SK-N-SH (cell line): ENCODE data around the gene FMN1. TPM values are rescaled to one million over a fixed set of nuclear protein-coding genes. Genes with fewer than 3 reads are reported as not detected.

Experiments used
- CTCF ChIA-PET: fragments of 300-600, 350-600 bp; formaldehyde crosslinking; extraction: SDS; loops from one replicate; lab custom pipeline; 2021; lab: Yijun Ruan, JAX
- POLR2A ChIA-PET: fragments of 350-600 bp; sonication (Branson Sonifier 250); formaldehyde crosslinking; extraction: SDS; loops from one replicate; lab custom pipeline; 2020; ENCODE audit warnings: antibody characterized with exemption, inconsistent platforms; lab: Yijun Ruan, JAX
- DNase-seq: peaks from one replicate; pipeline ENCODE4 v3.0.0; 2012
- H2AFZ ChIP-seq: fragments of 200-600 bp; sonication (generic); 2 replicates; pipeline ENCODE4 v1.8.1; 2016; ENCODE audit warnings: antibody characterized with exemption, mild to moderate bottlenecking, low read depth
- H3F3A ChIP-seq: fragments of 200-600 bp; sonication (generic); replicated peaks from 2 replicates; pipeline ENCODE3; 2016; ENCODE audit warnings: antibody characterized with exemption, mild to moderate bottlenecking; ENCODE audit not compliant: insufficient read depth
- H3K27ac ChIP-seq, 2 experiments: fragments of 200-500 bp in 1 of 2; fragments of 200-600 bp in 1 of 2; sonication (Bioruptor generic) in 1 of 2; sonication (generic), shearing (Covaris generic) in 1 of 2; 2 replicates each; pipeline versions ENCODE4 v1.5.1 to v1.6.1; 2014 to 2016; ENCODE audit warnings: low read depth in 2 of 2, inconsistent platforms in 1 of 2, low read length in 1 of 2, mild to moderate bottlenecking in 1 of 2, mixed read lengths in 1 of 2
- H3K27me3 ChIP-seq: fragments of 200-600 bp; sonication (generic), shearing (Covaris generic); 2 replicates; pipeline ENCODE4 v1.6.1; 2016; ENCODE audit warnings: mixed run types; ENCODE audit not compliant: insufficient read depth
- H3K36me3 ChIP-seq, 2 experiments: fragments of 200-500 bp in 1 of 2; fragments of 200-600 bp in 1 of 2; sonication (Bioruptor generic) in 1 of 2; sonication (generic) in 1 of 2; replicated peaks in 1 of 2; 2 replicates each; pipeline versions ENCODE3 to v1.5.1; 2014 to 2016; ENCODE audit warnings: low read length in 1 of 2, mild to moderate bottlenecking in 1 of 2; ENCODE audit not compliant: insufficient read depth in 2 of 2, control insufficient read depth in 1 of 2
- H3K4me1 ChIP-seq, 2 experiments: fragments of 200-500 bp in 1 of 2; fragments of 200-600 bp in 1 of 2; sonication (Bioruptor generic) in 1 of 2; sonication (generic), shearing (Covaris generic) in 1 of 2; 2 replicates each; pipeline versions ENCODE4 v1.5.1 to v1.6.1; 2014 to 2016; ENCODE audit warnings: low read depth in 1 of 2, low read length in 1 of 2, mixed run types in 1 of 2; ENCODE audit not compliant: insufficient read depth in 2 of 2, control insufficient read depth in 1 of 2
- H3K4me2 ChIP-seq: fragments of 200-600 bp; sonication (generic), shearing (Covaris generic); 2 replicates; pipeline ENCODE4 v1.6.1; 2017; ENCODE audit warnings: mixed run types
- H3K4me3 ChIP-seq, 2 experiments: fragments of 200-500 bp in 1 of 2; fragments of 200-600 bp in 1 of 2; sonication (Bioruptor generic) in 1 of 2; sonication (generic), shearing (Covaris generic) in 1 of 2; 2 replicates each; pipeline versions ENCODE4 v1.5.1 to v1.8.1; 2014 to 2016; ENCODE audit warnings: low read depth in 2 of 2, inconsistent platforms in 1 of 2, low read length in 1 of 2, mild to moderate bottlenecking in 1 of 2, mixed read lengths in 1 of 2, moderate library complexity in 1 of 2
- H3K79me2 ChIP-seq: fragments of 200-600 bp; sonication (generic); 2 replicates; pipeline ENCODE4 v1.8.1; 2017; ENCODE audit warnings: mild to moderate bottlenecking; ENCODE audit not compliant: insufficient read depth
- H3K9ac ChIP-seq: fragments of 200-600 bp; sonication (generic); 2 replicates; pipeline ENCODE4 v1.6.1; 2017; ENCODE audit warnings: mixed run types
- H3K9me2 ChIP-seq: fragments of 200-600 bp; sonication (generic); 2 replicates; pipeline ENCODE4 v1.6.1; 2017; ENCODE audit warnings: mixed run types
- H3K9me3 ChIP-seq: fragments of 200-600 bp; sonication (generic); 2 replicates; pipeline ENCODE4 v1.6.1; 2017; ENCODE audit warnings: mixed run types, mild to moderate bottlenecking, moderate library complexity
- H4K20me1 ChIP-seq: fragments of 200-600 bp; sonication (generic); 2 replicates; pipeline ENCODE4 v1.6.1; 2017; ENCODE audit warnings: mild to moderate bottlenecking, mixed run types; ENCODE audit not compliant: insufficient read depth
- CHD2 ChIP-seq: fragments of 150-350 bp; IDR thresholded peaks from 2 replicates; pipeline ENCODE4 v1.6.1; 2018; ENCODE audit warnings: low read length; ENCODE audit not compliant: partially characterized antibody
- EP300 ChIP-seq, 2 experiments: IDR thresholded peaks; 2 replicates each; pipeline versions ENCODE4 v1.4.0 to v1.6.1; 2012; ENCODE audit warnings: borderline replicate concordance in 1 of 2, low read depth in 1 of 2, low read length in 1 of 2
- FOXJ3 ChIP-seq: sonication (generic); formaldehyde crosslinking; IDR thresholded peaks from 2 replicates; pipeline ENCODE4 v1.5.1; 2020; ENCODE audit warnings: mild to moderate bottlenecking, missing genetic modification reagents
- FOXM1 ChIP-seq: IDR thresholded peaks from 2 replicates; pipeline ENCODE4 v1.4.0; 2012; ENCODE audit warnings: low read depth, mild to moderate bottlenecking
- NRF1 ChIP-seq: IDR thresholded peaks from 2 replicates; pipeline ENCODE4 v1.6.1; 2012; ENCODE audit warnings: low read depth, mild to moderate bottlenecking, low read length
- RAD21 ChIP-seq: IDR thresholded peaks from 2 replicates; pipeline ENCODE4 v1.6.1; 2012; ENCODE audit warnings: mild to moderate bottlenecking, low read length
- RFX5 ChIP-seq: IDR thresholded peaks from 2 replicates; pipeline ENCODE4 v1.6.1; 2012; ENCODE audit warnings: mild to moderate bottlenecking, improper control_type of control experiment, low read length
- RXRA ChIP-seq: IDR thresholded peaks from 2 replicates; pipeline ENCODE4 v1.4.0; 2012; ENCODE audit warnings: low read depth, mild to moderate bottlenecking, borderline replicate concordance
- TCF12 ChIP-seq: IDR thresholded peaks from 2 replicates; pipeline ENCODE4 v1.4.0; 2012
- TEAD4 ChIP-seq: IDR thresholded peaks from 2 replicates; pipeline ENCODE4 v1.4.0; 2012; ENCODE audit warnings: mild to moderate bottlenecking, borderline replicate concordance; ENCODE audit not compliant: insufficient read depth
- USF2 ChIP-seq: fragments of 150-350 bp; IDR thresholded peaks from 2 replicates; pipeline ENCODE4 v1.6.1; 2017; ENCODE audit warnings: antibody characterized with exemption, low read length, low read depth, borderline replicate concordance
- ZBTB33 ChIP-seq: IDR thresholded peaks from 2 replicates; pipeline ENCODE4 v1.4.0; 2012; ENCODE audit warnings: low read depth, borderline replicate concordance
- WGBS: methylation state at CpG from one replicate; pipeline ENCODE4 v1.1.6; 2017; ENCODE audit warnings: low lambda C conversion rate; 5-methylcytosine and 5-hydroxymethylcytosine counted together
- polyA plus RNA-seq, 3 experiments: library from polyadenylated mRNA; depleted of rRNA; stranded (reverse); fragments of >200 nt; gene quantifications; 2 replicates each; pipeline ENCODE4 v1.2.3, GENCODE V29; 2012

Gene FMN1
- polyA plus RNA-seq, 1 of the 3 experiments (the other 2 are of a cell fraction) = 9.1 TPM

- TF ChIP-seq USF2 = no peak
- no peak for TF ChIP-seq RFX5
- no peak for TF ChIP-seq CHD2
- TF ChIP-seq FOXM1 = no peak
- no peak for TF ChIP-seq ZBTB33
- TF ChIP-seq NRF1 = no peak
- TF ChIP-seq TCF12 = no peak
These were observed 455.8 kb downstream of the FMN1 start (continued) for GRCh38 chr15:32738666-32739065.

- H4K20me1 ChIP-seq = peaks cover under 1% of the 10 kb centered on the region; the same call in 1 of the 2 replicates
- H2AFZ ChIP-seq = no peak overlapping the region
- H3K9ac ChIP-seq = no peak overlapping the region
- POLR2A ChIA-PET = no interaction called here
- H3K4me3 ChIP-seq = no peak overlapping the region
- H3K36me3 ChIP-seq = peaks cover 3 to 46% of the 10 kb centered on the region in 2 experiments
- H3K4me2 ChIP-seq = no peak overlapping the region
- no peaks in the 10 kb centered on the region for H3K9me3 ChIP-seq
- no peaks in the 10 kb centered on the region for H3K27me3 ChIP-seq
- H3F3A ChIP-seq = peaks cover 98% of the 10 kb centered on the region
- no peak for TF ChIP-seq EP300 (IDR thresholded peaks at IDR 0.05; ENCODE audit: borderline replicate concordance in 1 of 2, low read depth in 1 of 2, low read length in 1 of 2)
- no peak for TF ChIP-seq RAD21
- TF ChIP-seq ZBTB33 = no peak
- no peak for TF ChIP-seq TEAD4
- no peak for TF ChIP-seq RXRA
- no peak for TF ChIP-seq USF2
- TF ChIP-seq FOXJ3 (CRISPR knock-in tag) = no peak
- no peak overlapping the region for H3K27ac ChIP-seq
- no peaks in the 10 kb centered on the region for H3K4me1 ChIP-seq
- peaks cover 3% of the 10 kb centered on the region; the same call in 1 of the 2 replicates for H3K79me2 ChIP-seq
- no peaks in the 10 kb centered on the region for H3K9me2 ChIP-seq
- DNase-seq = no peak
- CTCF ChIA-PET = interaction anchor here (0.6 kb wide), 1 partner anchor 38 kb away, joined by 3 read pairs; no protein-coding TSS in a partner anchor
- 86% methylated on average over 4 of the region's 4 CpGs for WGBS
These were observed 457.2 kb downstream of the FMN1 start for GRCh38 chr15:32737304-32737703.
